Smooth muscle cell (in vitro differentiated cells): Measurements from ENCODE around the gene PLK5. TPM values are rescaled to one million over a fixed set of nuclear protein-coding genes. Genes with fewer than 3 reads are reported as not detected.

Experiments
- DNase-seq: peaks from one replicate; lab custom pipeline; 2025; ENCODE audit not compliant: unreplicated experiment; lab: John Stamatoyannopoulos, UW
- H2AFZ ChIP-seq: fragments of 200-600 bp; sonication (generic); 2 replicates; pipeline ENCODE4 v1.6.0; 2016; ENCODE audit warnings: antibody characterized with exemption, low read depth, mild to moderate bottlenecking
- H3F3A ChIP-seq: fragments of 200-600 bp; sonication (generic); 2 replicates; pipeline ENCODE4 v1.6.0; 2017; ENCODE audit warnings: antibody characterized with exemption, low read depth
- H3K27ac ChIP-seq: fragments of 200-600 bp; sonication (generic); 2 replicates; pipeline ENCODE4 v1.5.1; 2016; ENCODE audit warnings: low read depth, mild to moderate bottlenecking
- H3K27me3 ChIP-seq: fragments of 200-600 bp; sonication (generic); 2 replicates; pipeline ENCODE4 v1.6.1; 2016; ENCODE audit warnings: low read depth, mild to moderate bottlenecking
- H3K36me3 ChIP-seq: fragments of 200-600 bp; sonication (generic); 2 replicates; pipeline ENCODE4 v1.5.1; 2016; ENCODE audit warnings: low read depth
- H3K4me1 ChIP-seq: fragments of 200-600 bp; sonication (generic); 2 replicates; pipeline ENCODE4 v1.5.1; 2016; ENCODE audit warnings: low read depth
- H3K4me2 ChIP-seq: fragments of 200-600 bp; sonication (generic); 2 replicates; pipeline ENCODE4 v1.6.0; 2016; ENCODE audit warnings: mild to moderate bottlenecking
- H3K4me3 ChIP-seq: fragments of 200-600 bp; sonication (generic); 2 replicates; pipeline ENCODE4 v1.5.1; 2016; ENCODE audit warnings: mild to moderate bottlenecking
- H3K79me2 ChIP-seq: fragments of 200-600 bp; sonication (generic); 2 replicates; pipeline ENCODE4 v1.6.0; 2016; ENCODE audit warnings: low read depth, mild to moderate bottlenecking
- H3K9ac ChIP-seq: fragments of 200-600 bp; sonication (generic); 2 replicates; pipeline ENCODE4 v1.6.0; 2016; ENCODE audit warnings: low read depth
- H3K9me3 ChIP-seq: fragments of 200-600 bp; sonication (generic); replicated peaks from 2 replicates; pipeline ENCODE4 v1.5.1; 2016; ENCODE audit warnings: low read depth
- H4K20me1 ChIP-seq: fragments of 200-600 bp; sonication (generic); 2 replicates; pipeline ENCODE4 v1.6.0; 2016; ENCODE audit warnings: low read depth
- CTCF ChIP-seq: fragments of 200-600 bp; sonication (generic); IDR thresholded peaks from 2 replicates; pipeline ENCODE4 v1.5.1; 2017; ENCODE audit warnings: borderline replicate concordance, mild to moderate bottlenecking, antibody characterized with exemption; ENCODE audit not compliant: insufficient read depth, poor library complexity, severe bottlenecking
- WGBS: methylation state at CpG from one replicate; pipeline ENCODE4 v1.1.7; 2016; ENCODE audit warnings: low lambda C conversion rate; 5-methylcytosine and 5-hydroxymethylcytosine counted together
- polyA plus RNA-seq: library from polyadenylated mRNA; unstranded; fragments of >200 nt; fragmentation: Nextera tagmentation; extraction: Ambion mirVana; gene quantifications from 2 replicates; pipeline ENCODE4 v1.2.1, GENCODE V29; 2016
- total RNA-seq: library from RNA; depleted of rRNA; stranded (reverse); fragments of >200 nt; gene quantifications from 2 replicates; pipeline ENCODE4 v1.2.3, GENCODE V29; 2014

The PLK5 gene
- total and polyA plus RNA-seq, 2 experiments from 2014 or later: not detected

GRCh38 chr19:1508507-1508856 lies 15.4 kb upstream of the PLK5 start:
- peaks cover under 1% of the 10 kb centered on the region for H3K27me3 ChIP-seq
- no peak overlapping the region for H3K9ac ChIP-seq
- 41% methylated on average over 12 of the region's 12 CpGs for WGBS
- H3K4me2 ChIP-seq: peak overlapping the region; percentile 87
- no peak for DNase-seq
- no peaks in the 10 kb centered on the region for H4K20me1 ChIP-seq
- H3F3A ChIP-seq: peaks cover 16% of the 10 kb centered on the region
- no peaks in the 10 kb centered on the region for H3K79me2 ChIP-seq
- H3K9me3 ChIP-seq: no peaks in the 10 kb centered on the region
- H3K36me3 ChIP-seq: no peaks in the 10 kb centered on the region
- H3K4me3 ChIP-seq: peak overlapping the region; percentile 58
- no peak for TF ChIP-seq CTCF
- no peak overlapping the region for H2AFZ ChIP-seq
- peaks cover 14% of the 10 kb centered on the region for H3K4me1 ChIP-seq
- H3K27ac ChIP-seq: no peak overlapping the region

DNA sequence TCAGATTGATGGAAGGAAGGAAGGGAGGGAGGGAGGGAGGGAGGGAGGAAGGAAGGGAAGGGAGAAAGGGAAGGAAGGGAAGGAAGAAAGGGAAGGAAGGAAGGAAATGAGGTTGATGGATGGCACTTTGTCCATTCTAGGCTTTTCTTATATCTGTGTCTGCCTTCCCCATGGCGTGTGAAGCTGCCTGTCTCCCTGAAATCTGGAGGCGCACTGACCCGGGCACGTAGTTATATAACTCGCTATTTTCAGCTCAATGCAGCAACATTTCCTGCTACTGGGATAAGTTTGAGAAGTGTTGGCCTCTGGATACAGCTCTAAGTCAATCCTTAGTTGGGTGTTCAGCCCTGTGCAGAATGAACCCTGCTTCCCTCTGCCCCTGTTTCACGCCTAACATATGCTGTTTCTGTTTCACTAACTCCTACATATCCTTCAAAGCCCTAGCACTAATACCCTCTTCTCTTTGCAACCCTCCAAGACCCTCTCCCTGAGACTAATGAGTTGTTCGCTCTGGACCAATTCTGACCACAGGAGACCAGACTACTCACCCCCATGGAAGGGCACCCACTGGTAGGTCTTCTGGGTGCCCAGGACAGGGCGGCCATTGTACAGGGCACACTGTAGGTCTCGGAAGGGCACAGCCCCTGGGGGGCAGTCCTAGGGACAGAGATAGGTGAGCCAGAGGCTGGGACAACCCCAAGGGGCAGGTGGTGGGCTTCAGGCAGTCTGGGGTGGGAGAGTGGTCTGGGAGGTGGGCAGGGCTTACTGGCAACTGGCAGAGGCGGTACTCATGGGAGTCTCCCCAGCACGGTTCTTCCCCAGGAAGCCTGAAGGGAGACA lies 14.1 kb upstream of the PLK5 start:
- Histone ChIP-seq H3K27me3 (no peaks in the 10 kb centered on the region), H3K9me3 (no peaks in the 10 kb centered on the region), H3K9ac (no peak overlapping the region), H3K27ac (no peak overlapping the region), H3K4me1 (peaks cover 11% of the 10 kb centered on the region), H3F3A (peaks cover 16% of the 10 kb centered on the region), H3K36me3 (no peaks in the 10 kb centered on the region), H3K4me2 (peak overlapping the region; percentile 37), H3K4me3 (no peak overlapping the region), H4K20me1 (no peaks in the 10 kb centered on the region), H3K79me2 (no peaks in the 10 kb centered on the region), H2AFZ (no peak overlapping the region)
- TF ChIP-seq CTCF: no peak
- 80% methylated on average over 9 of the region's 11 CpGs for WGBS
- DNase-seq: no peak

- Histone ChIP-seq H3K9me3 (no peaks in the 10 kb centered on the region), H3K9ac (no peak overlapping the region), H3K27ac (no peak overlapping the region), H3K4me3 (peak overlapping the region; percentile 18), H3K27me3 (no peaks in the 10 kb centered on the region), H3K79me2 (no peaks in the 10 kb centered on the region), H3K4me2 (peak overlapping the region; percentile 37), H2AFZ (no peak overlapping the region), H4K20me1 (no peaks in the 10 kb centered on the region), H3F3A (peaks cover 16% of the 10 kb centered on the region), H3K4me1 (peaks cover 11% of the 10 kb centered on the region), H3K36me3 (no peaks in the 10 kb centered on the region)
- 59% methylated on average over 7 of the region's 25 CpGs for WGBS
- no peak for DNase-seq
- no peak for TF ChIP-seq CTCF
Measured at GRCh38 chr19:1510442-1510806, 13.5 kb upstream of the PLK5 start.

DNA sequence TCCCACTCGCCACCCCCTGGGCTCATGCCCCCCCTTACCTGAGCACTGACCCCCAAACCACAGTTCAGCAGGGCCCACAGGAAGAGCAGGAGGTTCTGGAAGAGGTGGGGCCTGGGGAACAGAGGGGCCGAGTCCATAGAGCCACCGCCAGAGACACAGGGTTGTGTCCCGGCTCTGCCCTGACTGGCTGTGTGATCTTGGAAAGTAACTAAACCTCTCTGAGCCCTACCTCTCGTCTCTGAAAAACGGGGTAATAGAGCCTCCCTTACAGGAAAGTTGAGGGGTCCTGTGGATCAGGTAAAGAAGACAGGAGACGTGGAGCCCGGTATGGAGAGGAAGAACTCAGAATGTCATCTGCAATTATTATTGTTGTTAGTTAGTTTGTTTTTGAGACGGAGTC lies 13.1 kb upstream of the PLK5 start:
- no peak for DNase-seq
- Histone ChIP-seq H3K27me3 (no peaks in the 10 kb centered on the region), H3K36me3 (no peaks in the 10 kb centered on the region), H3K27ac (no peak overlapping the region), H3K9ac (no peak overlapping the region), H4K20me1 (no peaks in the 10 kb centered on the region), H3F3A (peaks cover 16% of the 10 kb centered on the region), H3K4me1 (peaks cover 11% of the 10 kb centered on the region), H3K4me3 (peak overlapping the region; percentile 18), H2AFZ (no peak overlapping the region), H3K4me2 (peak overlapping the region; percentile 37), H3K9me3 (no peaks in the 10 kb centered on the region), H3K79me2 (no peaks in the 10 kb centered on the region)
- TF ChIP-seq CTCF: no peak
- WGBS: 83% methylated on average over 8 of the region's 9 CpGs
